CD4-positive, alpha-beta T cell (primary cell): ENCODE measurements around the gene UGT1A5. TPM values are rescaled to one million over a fixed set of nuclear protein-coding genes. Genes with fewer than 3 reads are reported as not detected.
"Not testable (repeated sequence)": the region's sequence is repeated elsewhere in the genome, so short reads cannot be mapped to it uniquely, and the experiment has no call there.

ENCODE experiments used
- ATAC-seq: fragments of 200-7000 bp; cut with Tn5 transposase; one replicate; pipeline ENCODE4 v1.10.0; 2022; ENCODE audit warnings: mild to moderate bottlenecking; ENCODE audit not compliant: poor library complexity
- CTCF ChIA-PET: fragments of 350-600 bp; sonication (Branson Sonifier 250); formaldehyde crosslinking; loops from one replicate; lab custom pipeline; 2021; ENCODE audit warnings: antibody characterized with exemption, inconsistent platforms; lab: Charles Lee
- POLR2A ChIA-PET: fragments of 350-600 bp; sonication (Branson Sonifier 250); formaldehyde crosslinking; loops from one replicate; lab custom pipeline; 2021; ENCODE audit warnings: antibody characterized with exemption, inconsistent platforms; lab: Charles Lee
- DNase-seq, 14 experiments: peaks; one replicate each; pipeline ENCODE4 v3.0.0-alpha.2; 2013 to 2020; ENCODE audit warnings: mixed read lengths in 2 of 14
- H3K27ac ChIP-seq, 2 donors: one replicate each; pipeline versions ENCODE4 v1.5.1 to v1.7.0; 2013; ENCODE audit warnings: low read length in 2 of 2, low read depth in 1 of 2, mild to moderate bottlenecking in 1 of 2
- H3K27me3 ChIP-seq, 2 experiments: 1 replicate in 1 of 2; 2 replicates in 1 of 2; pipeline versions ENCODE4 v1.6.1 to v1.7.0; 2013; ENCODE audit warnings: low read length in 2 of 2, control low read depth in 1 of 2, mild to moderate bottlenecking in 1 of 2, moderate library complexity in 1 of 2; ENCODE audit not compliant: insufficient read depth in 2 of 2, control insufficient read depth in 1 of 2
- H3K36me3 ChIP-seq: one replicate; pipeline ENCODE4 v1.6.1; 2013; ENCODE audit warnings: low read length, control low read depth; ENCODE audit not compliant: insufficient read depth
- H3K4me1 ChIP-seq: one replicate; pipeline ENCODE4 v1.6.1; 2013; ENCODE audit warnings: low read length, control low read depth; ENCODE audit not compliant: insufficient read depth
- H3K4me3 ChIP-seq: one replicate; pipeline ENCODE4 v1.5.1; 2013; ENCODE audit warnings: mild to moderate bottlenecking, low read length, moderate library complexity
- H3K9me3 ChIP-seq, 2 experiments: 1 replicate in 1 of 2; 2 replicates in 1 of 2; pipeline versions ENCODE4 v1.6.1 to v1.7.0; 2013; ENCODE audit warnings: low read length in 2 of 2, mild to moderate bottlenecking in 2 of 2, control low read depth in 1 of 2, moderate library complexity in 1 of 2; ENCODE audit not compliant: control insufficient read depth in 1 of 2, insufficient read depth in 1 of 2
- H3K27ac Mint-ChIP-seq: one replicate; pipeline ENCODE4 v1.8.0; 2020; ENCODE audit warnings: mixed read lengths
- H3K27me3 Mint-ChIP-seq: one replicate; pipeline ENCODE4 v1.8.0; 2021; ENCODE audit warnings: mixed read lengths
- H3K36me3 Mint-ChIP-seq: one replicate; pipeline ENCODE4 v1.8.0; 2021; ENCODE audit warnings: low read depth, mixed read lengths
- H3K4me1 Mint-ChIP-seq: one replicate; pipeline ENCODE4 v1.8.0; 2021; ENCODE audit warnings: low read depth, mixed read lengths
- H3K4me3 Mint-ChIP-seq: one replicate; pipeline ENCODE4 v1.8.0; 2020; ENCODE audit warnings: mild to moderate bottlenecking, mixed read lengths
- H3K9me3 Mint-ChIP-seq: one replicate; pipeline ENCODE4 v1.8.0; 2020; ENCODE audit warnings: mixed read lengths
- CTCF ChIP-seq: fragments of 200-600 bp; IDR thresholded peaks from one replicate; pipeline ENCODE4 v1.8.0; 2022; ENCODE audit warnings: antibody characterized with exemption, mild to moderate bottlenecking
- intact Hi-C, 2 experiments: fragments of 100-400 bp; cut with DNase I in 1 of 2; cut with micrococcal nuclease in 1 of 2; formaldehyde crosslinking; loops; one replicate each; pipeline versions ENCODE4 v1.15.1 to v1.9.0; 2023 to 2025; cut with DNase I, micrococcal nuclease
- total RNA-seq, 174 experiments: library from RNA in 2 of 174; stranded (reverse) in 2 of 174; gene quantifications; one replicate each; pipeline ENCODE4 v1.2.3 and lab custom pipeline; 2021 to 2026

Gene UGT1A5
- total RNA-seq, 2 experiments from 2014 or later: not detected

GRCh38 chr2:233728723-233729301 is 16.1 kb downstream of the UGT1A5 start, which contains the start of gene UGT1A3:
Gene UGT1A3 (plus strand): TSS chr2:233729042. CDS start chr2:233729127, 85 bp downstream.
- CTCF ChIA-PET: no interaction called here
- H3K4me3 Mint-ChIP-seq: no peak within 1 kb of the TSS
- DNase-seq (no peak), ATAC-seq (no peak)
- no peak within 1 kb of the TSS for H3K27ac ChIP-seq
- TF ChIP-seq CTCF: no peak
- intact Hi-C loops: no loop called here
- H3K9me3 Mint-ChIP-seq: no peaks in the 10 kb centered on the region
- no peaks in the 10 kb centered on the region for H3K9me3 ChIP-seq
- no peaks in the 10 kb centered on the region for H3K36me3 Mint-ChIP-seq
- H3K27ac Mint-ChIP-seq: no peak within 1 kb of the TSS
- peaks cover 23% of the 10 kb centered on the region for H3K27me3 Mint-ChIP-seq
- H3K4me3 ChIP-seq: no peak within 1 kb of the TSS
- no peaks in the 10 kb centered on the region for H3K4me1 Mint-ChIP-seq
- H3K36me3 ChIP-seq: no peaks in the 10 kb centered on the region
- H3K4me1 ChIP-seq: no peaks in the 10 kb centered on the region
- POLR2A ChIA-PET: no interaction called here
- H3K27me3 ChIP-seq: no peaks in the 10 kb centered on the region

- H3K4me1 Mint-ChIP-seq, H3K36me3 ChIP-seq, H3K36me3 Mint-ChIP-seq, H3K27me3 ChIP-seq, H3K27ac ChIP-seq, H3K27ac Mint-ChIP-seq, H3K9me3 ChIP-seq, ATAC-seq, POLR2A ChIA-PET, H3K4me3 ChIP-seq, H3K4me3 Mint-ChIP-seq, CTCF ChIA-PET, H3K4me1 ChIP-seq, DNase-seq, H3K9me3 Mint-ChIP-seq, intact Hi-C loops: not testable (repeated sequence)
- H3K27me3 Mint-ChIP-seq: peaks cover 45% of the 10 kb centered on the region
Observed at GRCh38 chr2:233736868-233737653, 24.4 kb downstream of the UGT1A5 start.

GRCh38 chr2:233740870-233741269 is 28.2 kb downstream of the UGT1A5 start:
- no peak overlapping the region for H3K27ac ChIP-seq
- intact Hi-C loops: no loop called here
- Mint-ChIP-seq H3K27ac (no peak overlapping the region), H3K36me3 (no peaks in the 10 kb centered on the region), H3K4me1 (no peaks in the 10 kb centered on the region), H3K9me3 (no peaks in the 10 kb centered on the region), H3K4me3 (no peak overlapping the region), H3K27me3 (peaks cover 35% of the 10 kb centered on the region)
- H3K4me1 ChIP-seq: no peaks in the 10 kb centered on the region
- no peak for TF ChIP-seq CTCF
- peaks cover 0 to 6% of the 10 kb centered on the region in 2 experiments for H3K27me3 ChIP-seq
- ChIA-PET CTCF (no interaction called here), POLR2A (interaction anchor here (0.6 kb wide), 1 partner anchor 24 kb away, joined by 4 read pairs; no protein-coding TSS in a partner anchor)
- no peak overlapping the region for H3K4me3 ChIP-seq
- DNase-seq (no peak), ATAC-seq (no peak)
- no peaks in the 10 kb centered on the region for H3K36me3 ChIP-seq
- H3K9me3 ChIP-seq: peaks cover 0 to 7% of the 10 kb centered on the region in 2 experiments
